GM12874 (cell line): Measurements from ENCODE around the gene FEM1C.

Experiments
- TF ChIP-seq, protein P1 (sequence below): IDR thresholded peaks from 2 replicates; pipeline ENCODE4 v1.5.1; 2011; ENCODE audit warnings: low read depth, mild to moderate bottlenecking, control low read depth, low read length, moderate library complexity; ENCODE audit not compliant: insufficient read depth

Gene FEM1C

DNA sequence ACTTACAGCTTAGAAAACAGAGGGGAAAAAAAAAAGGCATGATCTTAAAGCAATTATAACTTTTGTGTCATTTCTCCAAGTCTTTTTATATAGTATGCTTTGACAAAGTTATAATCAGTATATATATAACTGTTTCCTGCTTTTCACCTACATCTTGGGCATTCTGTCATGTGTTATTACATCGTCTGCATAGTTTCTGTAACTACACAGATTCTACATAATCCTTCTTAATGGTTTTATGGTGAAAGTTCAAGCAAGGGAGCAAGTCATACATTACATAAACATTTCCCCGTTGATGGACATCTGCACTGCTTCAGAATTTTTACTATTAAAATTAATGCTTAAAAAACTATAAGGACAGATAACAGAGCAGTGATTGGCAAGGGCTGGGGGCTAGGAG, 12.1 kb downstream of the FEM1C start:
- TF ChIP-seq, protein P1, sequence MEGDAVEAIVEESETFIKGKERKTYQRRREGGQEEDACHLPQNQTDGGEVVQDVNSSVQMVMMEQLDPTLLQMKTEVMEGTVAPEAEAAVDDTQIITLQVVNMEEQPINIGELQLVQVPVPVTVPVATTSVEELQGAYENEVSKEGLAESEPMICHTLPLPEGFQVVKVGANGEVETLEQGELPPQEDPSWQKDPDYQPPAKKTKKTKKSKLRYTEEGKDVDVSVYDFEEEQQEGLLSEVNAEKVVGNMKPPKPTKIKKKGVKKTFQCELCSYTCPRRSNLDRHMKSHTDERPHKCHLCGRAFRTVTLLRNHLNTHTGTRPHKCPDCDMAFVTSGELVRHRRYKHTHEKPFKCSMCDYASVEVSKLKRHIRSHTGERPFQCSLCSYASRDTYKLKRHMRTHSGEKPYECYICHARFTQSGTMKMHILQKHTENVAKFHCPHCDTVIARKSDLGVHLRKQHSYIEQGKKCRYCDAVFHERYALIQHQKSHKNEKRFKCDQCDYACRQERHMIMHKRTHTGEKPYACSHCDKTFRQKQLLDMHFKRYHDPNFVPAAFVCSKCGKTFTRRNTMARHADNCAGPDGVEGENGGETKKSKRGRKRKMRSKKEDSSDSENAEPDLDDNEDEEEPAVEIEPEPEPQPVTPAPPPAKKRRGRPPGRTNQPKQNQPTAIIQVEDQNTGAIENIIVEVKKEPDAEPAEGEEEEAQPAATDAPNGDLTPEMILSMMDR = no peak

DNA sequence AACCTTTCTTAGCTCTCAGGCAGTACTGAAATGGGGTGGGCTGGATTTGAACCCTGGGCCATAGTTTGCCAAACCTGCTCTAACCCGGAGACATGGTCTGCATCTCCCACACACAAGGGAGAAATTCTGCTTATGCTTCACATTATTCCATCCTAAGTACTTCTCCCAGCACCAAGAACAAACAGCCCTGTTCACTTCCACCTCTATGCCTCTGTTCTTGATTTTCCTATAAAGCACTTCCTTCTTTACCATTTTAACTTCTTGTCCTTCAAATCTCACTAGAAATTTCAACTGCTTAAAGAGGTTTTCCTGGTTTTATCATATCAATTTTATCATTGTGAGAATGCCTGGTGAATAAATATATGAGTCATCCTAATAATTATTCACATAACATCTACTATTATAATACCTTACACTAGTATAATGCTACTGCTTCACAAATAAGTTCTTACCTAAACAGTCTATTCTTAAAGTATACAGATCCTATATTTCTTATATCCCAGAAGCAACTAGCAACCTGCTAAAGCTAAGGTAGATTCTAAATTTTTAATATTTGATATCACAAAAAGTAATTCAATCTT, 12.7 kb downstream of the FEM1C start:
- TF ChIP-seq, protein P1 = no peak

DNA sequence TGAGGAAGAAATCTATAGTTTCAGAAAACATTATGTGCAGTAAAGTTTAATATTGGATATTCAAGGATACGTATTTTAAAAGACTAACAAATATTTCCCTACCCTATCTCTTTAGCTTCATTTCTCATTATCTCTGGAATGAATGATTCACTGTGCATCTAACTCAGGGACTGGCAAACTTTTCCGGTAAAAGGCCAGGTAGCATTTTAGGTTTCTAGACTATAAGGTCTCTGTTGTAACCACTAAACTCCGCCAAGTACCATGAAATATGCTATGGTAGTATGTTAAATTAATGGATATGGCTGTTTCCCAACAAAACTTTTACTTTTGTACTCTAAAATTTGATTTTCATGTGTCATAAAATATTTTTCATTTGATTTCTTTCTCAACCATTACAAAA, 13.2 kb downstream of the FEM1C start:
- TF ChIP-seq, protein P1 = no peak

DNA sequence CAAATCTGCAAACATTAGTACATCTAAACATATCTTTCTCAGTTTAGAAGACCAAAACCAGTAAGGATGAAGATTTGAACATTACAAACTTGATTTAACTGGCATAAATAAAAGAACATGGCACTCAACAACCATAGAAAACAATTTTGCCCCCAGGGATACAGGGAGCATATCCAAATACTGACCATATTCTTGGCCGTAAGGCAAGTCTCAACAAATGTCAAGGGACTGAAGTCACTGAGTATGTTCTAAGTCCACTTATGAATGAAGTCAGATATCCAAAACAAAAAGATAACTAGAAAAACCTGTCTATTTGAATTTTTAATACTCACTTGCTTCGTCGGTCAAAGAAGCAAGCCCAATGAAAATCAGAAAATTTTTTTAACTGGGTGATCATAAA, 14.1 kb downstream of the FEM1C start:
- TF ChIP-seq, protein P1 = no peak

DNA sequence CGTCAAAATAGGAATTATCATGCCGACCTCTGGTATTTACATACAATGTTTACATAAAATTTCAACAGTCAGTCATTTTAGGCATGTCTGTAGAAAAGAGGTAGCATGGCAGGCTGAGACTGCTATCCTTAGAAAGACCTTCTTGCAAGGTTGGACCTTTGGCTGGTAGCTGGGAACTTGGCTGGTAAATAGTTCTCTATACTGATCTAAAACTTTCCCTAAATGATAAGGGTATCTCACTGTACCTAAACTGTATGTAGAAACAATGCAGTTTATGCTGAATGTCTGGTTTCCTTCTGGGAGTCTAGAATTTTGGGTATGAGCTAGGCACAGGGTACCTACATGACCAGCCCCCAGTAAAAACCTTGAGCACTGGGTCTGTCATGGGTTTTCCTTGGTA, 18.0 kb downstream of the FEM1C start:
- TF ChIP-seq, protein P1 = no peak

DNA sequence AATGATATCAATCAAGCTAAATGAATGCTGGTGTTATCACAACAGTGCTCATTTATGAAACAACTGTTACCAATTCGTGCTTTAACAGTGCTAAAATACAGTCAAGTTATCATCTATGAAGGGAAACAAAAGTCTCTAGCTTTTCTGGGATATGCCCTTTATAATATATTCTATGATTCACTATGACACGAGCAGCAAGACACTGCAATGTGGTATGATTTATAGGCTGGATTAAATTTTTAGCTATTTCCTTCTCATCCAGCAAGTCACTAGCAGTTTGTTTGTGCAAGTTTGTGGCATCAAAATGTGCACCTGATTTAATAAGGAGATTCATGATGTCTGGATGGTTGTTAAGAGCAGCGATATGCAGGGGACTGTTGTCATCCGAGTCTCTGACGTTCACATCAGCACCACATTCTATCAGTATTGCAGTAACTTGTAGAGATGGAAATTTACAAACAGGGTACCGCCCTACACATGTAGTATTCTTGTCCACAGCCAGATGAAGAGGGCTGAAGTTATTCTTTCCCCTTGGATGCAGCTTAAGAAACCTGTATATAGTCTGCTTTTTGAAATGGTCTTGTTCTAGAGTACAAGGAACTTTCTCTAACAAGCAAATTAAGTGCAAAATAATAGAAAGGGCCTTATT, 20.3 kb downstream of the FEM1C start:
- TF ChIP-seq, protein P1 = no peak

DNA sequence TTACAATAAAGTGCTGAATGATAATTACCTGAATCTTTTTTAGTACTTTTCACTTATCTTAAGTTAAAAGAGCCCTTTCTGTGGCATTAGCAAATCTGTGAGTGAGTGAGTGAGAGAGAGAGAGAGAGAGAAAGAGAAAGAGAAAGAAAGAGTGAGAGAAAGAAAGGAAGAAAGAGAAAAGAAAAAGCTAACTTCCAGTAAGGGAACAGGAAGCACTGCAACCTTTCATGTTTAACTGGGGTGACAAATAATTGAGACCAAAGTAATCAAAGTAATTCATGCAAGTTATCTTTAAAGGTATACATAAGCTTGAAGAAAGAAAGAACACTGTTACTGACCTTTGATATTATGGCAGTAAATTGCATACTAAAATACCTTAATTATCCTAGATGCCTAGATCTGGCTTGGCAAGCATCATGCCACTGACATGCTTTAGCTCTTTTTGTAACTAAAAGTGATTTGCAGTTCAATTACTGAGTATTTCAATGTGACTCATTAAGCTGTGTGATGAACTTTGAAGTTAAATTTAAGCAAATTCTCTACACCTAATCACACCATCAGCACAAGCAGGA, 21.7 kb downstream of the FEM1C start:
- TF ChIP-seq, protein P1 = no peak
